Heart left ventricle (tissue), 13 donors: ENCODE measurements around the gene MAP3K5.

Experiments
- CTCF ChIP-seq, 12 donors: fragments of 200-600 bp; sonication (generic) in 4 of 12; IDR thresholded peaks; one replicate each; pipeline versions ENCODE4 v1.5.0 to v1.8.0; 2018 to 2022; ENCODE audit warnings: antibody characterized with exemption in 12 of 12, mild to moderate bottlenecking in 5 of 12
- POLR2A ChIP-seq, 2 donors: fragments of 450-650 bp; IDR thresholded peaks; one replicate each; pipeline ENCODE4 v1.6.1; 2017; ENCODE audit warnings: antibody characterized with exemption in 2 of 2, mild to moderate bottlenecking in 2 of 2, moderate library complexity in 2 of 2
- donor health status: ischemic (EF 13 %, LVEDD 7.1; RV severe dilation, severe dysfunction).
- donor health status: DM: no; HTN: yes; CAD: no.
- donor health status: DM: no; HTN: no; CAD: no.
- donor health status: ischemic (EF 25% LVEDD 6.9; RV normal size, moderate dysfunction).
- donor health status: ischemic (EF 25% LVEDD 5.7; RV mildly dilated, moderate dysfunction).
- donor health status: ischemic (EF 35%, LVEDD 5.7; RV mildly dilated, moderate dysfunction).
- donor health status: nonischemic (EF 11% LVEDD 7.7; RV severe dilation, severe dysfunction).
- donor health status: DM: yes; HTN: yes; CAD: no.
- donor health status: PGD.
- donor health status: ischemic (EF 29% LVEDD 5.4; RV normal size, mild dysfunction).
- donor health status: nonischemic (EF 23%, LVEDD 6.1; RV moderate dilation, normal function).

DNA sequence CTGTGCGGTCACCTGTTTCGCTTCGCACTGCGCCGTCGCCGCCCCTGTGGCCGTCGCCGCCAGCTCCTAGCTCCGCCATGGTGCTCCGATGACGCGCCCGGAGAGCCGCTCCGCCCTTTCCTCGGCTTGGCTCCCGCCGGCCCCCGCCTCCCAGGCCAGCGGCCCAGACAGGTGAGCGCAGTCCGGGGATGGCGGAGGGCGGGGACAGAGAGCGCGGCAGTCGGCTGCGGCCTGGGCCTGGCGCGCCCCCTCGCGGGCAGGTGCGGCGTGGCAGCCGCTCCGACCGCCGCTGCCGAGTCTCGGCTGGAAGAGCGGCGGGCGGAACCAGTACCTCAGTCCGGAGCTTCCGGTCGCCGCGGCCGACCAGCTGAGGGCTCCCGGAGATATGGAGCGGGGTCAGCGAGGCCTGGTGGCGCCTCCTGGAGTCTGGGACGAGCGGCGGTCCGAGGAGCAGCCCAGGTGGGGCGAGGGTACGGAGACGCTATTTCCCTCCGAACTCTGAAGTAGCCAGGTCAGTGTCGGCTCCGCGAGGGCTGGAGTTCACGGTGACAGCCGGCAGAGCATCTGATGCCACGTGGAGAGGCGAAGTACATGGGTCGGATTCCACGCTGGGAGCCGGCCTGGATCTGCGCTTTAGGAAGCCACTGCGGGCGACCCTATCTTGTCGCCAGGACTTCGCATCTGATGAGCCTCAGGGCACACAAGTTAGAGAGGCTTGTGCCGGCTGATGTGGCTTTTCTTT lies 241.8 kb downstream of the MAP3K5 start, which contains the start of gene MAP7:
- TF ChIP-seq CTCF (IDR thresholded peaks at IDR 0.05) (peak; percentile 58 to 93 (median 78)), POLR2A (IDR thresholded peaks at IDR 0.05) (no peak)
